Esophagus squamous epithelium (tissue), 4 donors: Measurements from ENCODE around the gene WDR37.

ENCODE experiments used
- POLR2A ChIP-seq, 4 donors: fragments of 450-650 bp; IDR thresholded peaks; one replicate each; pipeline ENCODE4 v1.6.1; 2017; ENCODE audit warnings: antibody characterized with exemption in 4 of 4, mild to moderate bottlenecking in 4 of 4, moderate library complexity in 3 of 4
- TF ChIP-seq, protein P1 (sequence below), 6 experiments: fragments of 450-650 bp in 4 of 6; fragments of 200-600 bp in 2 of 6; sonication (generic) in 2 of 6; IDR thresholded peaks; one replicate each; pipeline ENCODE4 v1.5.1; 2016 to 2019; ENCODE audit warnings: antibody characterized with exemption in 6 of 6, mild to moderate bottlenecking in 4 of 6, moderate library complexity in 4 of 6

DNA sequence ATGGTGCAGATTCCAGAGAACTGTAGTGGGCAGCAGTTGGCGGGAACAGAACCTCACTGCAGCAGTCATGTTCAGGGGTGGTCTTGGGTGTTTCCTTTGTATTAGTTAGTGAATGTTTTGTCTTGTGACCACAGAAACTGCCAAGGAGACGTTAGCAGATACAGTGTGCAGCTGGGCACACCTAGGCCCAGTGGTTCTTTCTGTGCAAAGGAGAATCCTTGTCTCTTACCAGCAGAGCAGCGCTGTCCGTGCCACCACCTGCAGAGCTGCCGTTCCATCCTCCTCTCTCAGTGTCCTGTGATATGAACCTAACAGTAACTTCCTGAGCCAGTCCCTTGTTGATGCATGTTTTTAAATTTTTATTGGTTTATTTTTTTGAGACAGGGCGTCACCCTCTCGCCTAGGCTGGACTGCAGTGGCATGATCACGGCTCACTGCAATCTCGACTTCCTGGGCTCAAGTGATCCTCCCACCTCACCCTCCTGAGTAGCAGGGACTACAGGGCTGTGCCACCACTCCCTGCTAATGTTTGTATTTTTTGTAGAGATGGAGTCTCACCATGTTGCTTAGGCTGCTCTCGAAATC lies 60.6 kb downstream of the WDR37 start:
- TF ChIP-seq, protein P1, sequence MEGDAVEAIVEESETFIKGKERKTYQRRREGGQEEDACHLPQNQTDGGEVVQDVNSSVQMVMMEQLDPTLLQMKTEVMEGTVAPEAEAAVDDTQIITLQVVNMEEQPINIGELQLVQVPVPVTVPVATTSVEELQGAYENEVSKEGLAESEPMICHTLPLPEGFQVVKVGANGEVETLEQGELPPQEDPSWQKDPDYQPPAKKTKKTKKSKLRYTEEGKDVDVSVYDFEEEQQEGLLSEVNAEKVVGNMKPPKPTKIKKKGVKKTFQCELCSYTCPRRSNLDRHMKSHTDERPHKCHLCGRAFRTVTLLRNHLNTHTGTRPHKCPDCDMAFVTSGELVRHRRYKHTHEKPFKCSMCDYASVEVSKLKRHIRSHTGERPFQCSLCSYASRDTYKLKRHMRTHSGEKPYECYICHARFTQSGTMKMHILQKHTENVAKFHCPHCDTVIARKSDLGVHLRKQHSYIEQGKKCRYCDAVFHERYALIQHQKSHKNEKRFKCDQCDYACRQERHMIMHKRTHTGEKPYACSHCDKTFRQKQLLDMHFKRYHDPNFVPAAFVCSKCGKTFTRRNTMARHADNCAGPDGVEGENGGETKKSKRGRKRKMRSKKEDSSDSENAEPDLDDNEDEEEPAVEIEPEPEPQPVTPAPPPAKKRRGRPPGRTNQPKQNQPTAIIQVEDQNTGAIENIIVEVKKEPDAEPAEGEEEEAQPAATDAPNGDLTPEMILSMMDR (IDR thresholded peaks at IDR 0.05): no peak
- no peak for TF ChIP-seq POLR2A (IDR thresholded peaks at IDR 0.05)
